HG02938 (cell line): ENCODE data around the gene MAMDC4.

Experiments used
- ATAC-seq: cut with Tn5 transposase; IDR thresholded peaks from one replicate; pipeline ENCODE4 v1.9.1; 2021; ENCODE audit warnings: mild to moderate bottlenecking, moderate library complexity; ENCODE audit not compliant: unreplicated experiment

The MAMDC4 gene

GRCh38 chr9:136885950-136886578 lies 33.9 kb downstream of the MAMDC4 start, which contains the start of gene TRAF2:
Gene TRAF2 (plus strand): TSS chr9:136886516. CDS start chr9:136898741, 12,225 bp downstream.
- ATAC-seq: peak; percentile 80

GRCh38 chr9:136886610-136887597 lies 34.8 kb downstream of the MAMDC4 start:
- peak; percentile 18 for ATAC-seq

DNA sequence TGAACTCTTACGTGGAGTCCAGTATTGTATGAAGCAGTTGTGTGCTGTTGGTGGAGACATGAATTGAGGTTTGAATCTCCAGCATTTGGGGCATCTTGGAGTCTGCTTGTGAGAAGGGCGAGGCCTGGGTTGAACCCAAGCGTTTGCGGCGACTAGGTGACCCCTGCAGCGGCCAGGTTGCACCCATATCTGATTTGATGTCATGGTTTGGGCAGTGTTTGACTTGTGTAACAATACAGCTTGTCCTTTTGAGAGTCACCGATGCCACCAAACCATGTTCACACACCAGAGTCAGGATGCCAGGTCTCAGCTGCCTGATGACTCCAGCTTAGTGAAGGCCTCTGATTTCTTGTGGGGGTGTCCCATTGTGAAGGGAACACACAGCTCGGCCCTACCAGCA lies 36.3 kb downstream of the MAMDC4 start:
- ATAC-seq: no peak

GRCh38 chr9:136889858-136890257 lies 37.7 kb downstream of the MAMDC4 start:
- ATAC-seq: no peak

DNA sequence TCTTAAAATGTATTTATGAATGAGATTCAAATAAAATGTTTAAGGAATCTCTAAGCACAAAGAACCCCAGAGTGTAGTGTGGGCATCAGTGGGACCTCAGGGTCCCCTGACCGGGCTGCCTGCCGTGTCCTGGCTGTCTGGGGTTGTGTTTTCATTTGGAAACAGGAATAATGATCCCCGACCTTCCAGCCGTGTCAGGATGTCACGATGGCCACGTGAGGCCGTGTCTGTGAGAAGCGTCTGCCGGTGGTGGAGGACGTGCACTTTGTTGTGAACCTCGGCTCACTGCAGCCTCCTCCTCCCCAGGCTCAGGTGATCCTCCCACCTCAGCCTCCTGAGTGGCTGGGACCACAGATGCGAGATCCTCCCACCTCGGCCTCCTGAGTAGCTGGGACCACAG lies 38.5 kb downstream of the MAMDC4 start:
- no peak for ATAC-seq

DNA sequence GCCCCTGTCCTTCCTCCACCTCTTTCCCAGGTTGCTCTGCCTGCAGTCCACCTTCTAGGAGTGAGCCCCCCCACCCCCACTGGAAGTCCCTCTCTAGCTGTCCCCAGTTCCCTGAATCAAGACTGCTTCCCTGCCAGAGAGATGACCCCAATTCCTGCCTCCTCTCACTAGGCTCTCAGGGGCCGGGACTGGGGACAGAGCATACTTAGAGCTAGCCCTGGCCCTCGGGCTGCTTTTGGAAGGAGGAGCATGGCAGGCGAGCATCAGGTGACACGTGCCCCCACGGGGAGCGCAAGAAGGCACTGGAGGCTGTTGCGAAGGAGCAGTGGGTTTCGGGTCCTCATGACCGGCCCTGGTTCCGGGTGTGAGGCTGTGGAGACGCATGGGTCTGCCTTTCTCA lies 43.9 kb downstream of the MAMDC4 start:
- ATAC-seq: no peak

- ATAC-seq: no peak
Observed at GRCh38 chr9:136898483-136899100, 46.4 kb downstream of the MAMDC4 start.

DNA sequence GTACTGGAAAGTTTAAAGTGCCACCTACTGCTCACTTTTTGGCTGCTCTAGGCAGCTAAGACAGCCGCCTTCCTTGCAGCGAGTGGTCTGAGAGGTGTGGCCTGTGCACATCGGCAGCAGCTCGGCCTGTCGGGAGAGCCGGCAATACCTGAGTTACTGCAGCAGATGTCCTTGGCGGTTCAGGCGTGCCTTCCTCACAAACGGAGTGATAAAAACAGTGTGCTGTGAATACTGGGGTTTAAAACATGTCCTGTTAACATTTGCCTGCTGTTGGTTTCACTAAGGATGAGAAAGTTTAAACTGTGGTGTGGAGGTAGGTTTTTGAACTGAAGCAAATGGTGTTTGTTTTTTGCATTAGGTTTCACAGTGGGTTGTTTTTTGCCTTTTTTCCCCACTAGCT lies 47.0 kb downstream of the MAMDC4 start:
- no peak for ATAC-seq

- no peak for ATAC-seq
Observed at GRCh38 chr9:136900556-136900955, 48.4 kb downstream of the MAMDC4 start.

- no peak for ATAC-seq
Observed at GRCh38 chr9:136900988-136901515, 48.9 kb downstream of the MAMDC4 start.

DNA sequence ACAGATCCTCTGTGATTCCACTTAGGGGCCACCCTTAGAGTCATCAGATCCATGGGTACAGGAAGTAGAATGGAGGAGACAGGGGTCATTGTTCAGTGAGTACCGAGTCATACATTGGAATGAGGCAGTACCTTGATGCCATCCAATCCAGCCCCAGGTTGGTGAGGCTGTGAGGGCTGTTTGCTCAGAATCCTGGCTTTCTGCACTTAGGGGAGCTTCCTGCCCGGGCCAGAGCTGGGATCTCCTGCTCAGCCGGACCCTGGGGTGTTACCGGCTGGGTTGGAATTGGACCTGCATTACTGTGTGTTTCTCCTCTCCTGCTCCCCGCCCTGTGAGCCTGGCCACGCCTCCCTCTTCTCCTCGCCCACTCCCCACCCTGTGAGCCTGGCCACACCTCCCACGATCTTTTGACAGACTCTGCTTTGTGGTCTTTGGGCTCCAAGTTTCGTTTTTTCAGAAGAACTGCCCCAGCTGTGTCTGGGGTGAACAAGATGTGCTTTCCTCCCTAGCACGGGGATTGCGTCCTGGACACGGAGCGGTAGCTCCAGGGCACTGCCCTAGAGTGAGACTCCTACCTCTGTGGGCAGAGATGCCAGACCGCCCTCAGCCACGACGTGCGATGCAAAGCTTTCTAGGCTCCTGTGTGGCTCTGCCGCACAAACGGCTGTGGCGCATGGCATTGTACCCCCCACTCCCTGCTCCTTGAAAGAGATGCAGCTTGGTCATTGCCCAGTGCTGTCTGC lies 49.5 kb downstream of the MAMDC4 start:
- ATAC-seq: peak; percentile 59

DNA sequence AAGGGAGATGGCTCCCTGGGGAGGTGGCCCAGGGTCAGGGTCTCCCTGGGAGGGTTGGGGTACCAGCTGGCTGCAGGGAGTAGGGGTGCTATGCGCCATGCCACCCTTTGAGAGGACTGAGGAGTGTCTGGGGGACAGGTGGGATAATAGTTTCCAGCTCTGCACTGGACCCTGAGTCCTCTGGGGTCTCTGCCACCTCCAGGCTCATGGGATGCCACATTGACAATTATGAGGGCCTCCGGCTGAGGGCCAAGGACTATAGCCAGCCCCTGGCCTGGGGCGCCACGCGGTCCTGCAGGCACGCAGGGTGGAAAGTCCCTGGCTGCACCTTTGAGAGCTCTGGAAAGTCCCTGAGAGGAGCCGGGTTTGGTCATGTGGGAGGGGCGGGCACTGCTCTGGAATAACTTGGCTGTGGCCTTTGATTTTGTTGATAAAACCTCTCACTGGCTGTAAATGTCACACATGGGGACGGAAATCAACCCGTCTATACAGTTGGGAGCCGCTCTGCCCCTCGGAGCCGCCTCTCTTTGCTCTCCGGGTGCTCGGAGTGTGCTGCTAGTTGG lies 50.2 kb downstream of the MAMDC4 start:
- peak; percentile 60 for ATAC-seq

DNA sequence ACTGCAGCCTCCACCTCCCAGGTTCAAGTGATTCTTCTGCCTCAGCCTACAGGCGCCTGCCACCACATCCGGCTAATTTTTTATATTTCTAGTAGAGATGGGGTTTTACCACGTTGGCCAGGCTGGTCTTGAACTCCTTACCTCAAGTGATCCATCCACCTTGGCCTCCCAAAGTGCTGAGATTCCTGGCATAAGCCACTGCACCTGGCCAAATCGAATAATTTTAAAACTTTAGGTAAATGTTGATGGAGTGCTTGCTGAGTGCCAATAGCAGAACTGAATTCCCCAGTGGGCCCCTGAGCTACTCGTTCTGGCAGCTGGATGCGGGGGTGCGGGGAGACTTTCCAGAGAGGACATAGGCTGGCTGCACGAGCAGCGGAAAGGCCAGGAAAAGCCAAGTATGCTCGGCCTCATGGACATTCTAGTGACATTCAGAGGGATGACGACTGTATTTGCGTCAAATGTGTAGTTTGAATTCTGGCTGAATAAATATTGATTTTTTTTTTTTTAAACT lies 51.0 kb downstream of the MAMDC4 start:
- no peak for ATAC-seq

DNA sequence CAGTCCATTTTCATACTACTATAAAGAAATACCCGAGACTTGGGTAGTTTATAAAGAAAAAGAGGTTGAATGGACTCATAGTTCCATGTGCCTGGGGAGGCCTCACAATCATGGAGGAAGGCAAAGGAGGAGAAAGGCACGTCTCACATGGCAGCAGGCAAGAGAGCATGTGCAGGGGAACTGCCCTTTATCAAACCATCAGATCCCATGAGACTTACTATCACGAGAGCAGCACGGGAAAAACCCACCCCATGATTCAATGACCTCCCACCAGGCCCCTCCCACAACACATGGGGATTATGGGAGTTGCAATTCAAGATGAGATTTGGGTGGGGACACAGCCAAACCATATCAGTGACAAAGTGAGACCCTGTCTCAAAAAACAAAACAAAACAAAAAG lies 54.1 kb downstream of the MAMDC4 start:
- no peak for ATAC-seq

DNA sequence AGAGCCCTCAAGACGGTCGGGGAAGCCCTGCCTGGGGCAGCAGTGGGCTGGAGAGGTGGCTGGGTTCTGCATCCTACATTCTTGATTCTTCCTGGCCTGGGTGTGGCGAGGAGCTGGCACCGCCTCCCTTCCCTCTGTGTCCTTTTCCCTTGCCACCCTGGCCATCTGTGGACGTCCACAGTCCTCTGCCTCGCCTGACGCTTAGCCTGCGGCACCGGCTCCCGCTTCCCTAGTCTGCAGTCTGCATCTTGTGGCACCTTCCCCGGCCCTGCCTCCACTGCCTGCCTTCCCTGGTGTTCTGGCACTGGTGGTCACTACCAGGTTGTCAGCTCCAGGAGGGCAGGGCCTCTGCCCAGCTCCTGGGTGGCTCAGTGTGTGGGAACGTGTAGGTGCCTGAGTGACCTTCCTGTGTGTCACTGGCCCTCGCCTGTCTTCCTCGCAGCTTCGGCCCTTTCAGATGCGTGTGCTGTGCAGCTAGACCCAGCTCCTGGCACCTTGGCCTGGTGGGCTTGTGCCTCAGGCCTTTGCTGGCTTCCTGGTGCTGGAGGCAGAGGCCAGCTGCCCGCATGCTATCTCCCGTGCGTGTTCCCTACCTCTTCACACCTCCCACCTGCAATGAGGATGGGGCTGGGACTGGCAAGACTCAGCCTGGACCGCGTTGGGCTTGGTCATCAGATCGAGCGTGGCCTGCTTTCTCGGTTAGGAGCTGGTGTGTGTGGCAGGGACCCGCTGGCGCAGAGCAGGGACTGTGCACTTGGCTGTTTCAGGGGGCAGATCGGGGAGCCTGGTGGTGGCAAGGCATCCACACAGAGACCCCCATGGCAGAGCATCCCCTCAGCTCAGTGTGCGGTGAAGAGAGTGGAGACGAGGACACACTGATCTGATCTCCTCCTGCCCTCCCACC lies 55.1 kb downstream of the MAMDC4 start:
- ATAC-seq: no peak
